Mesenchymal stem cell (in vitro differentiated cells and primary cell): Measurements from ENCODE around the gene VPS9D1.
"Not testable (repeated sequence)": the region's sequence is repeated elsewhere in the genome, so short reads cannot be mapped to it uniquely, and the experiment has no call there.

Source experiments
- DNase-seq: peaks from one replicate; pipeline ENCODE4 v3.0.0-alpha.2; 2013
- H2AFZ ChIP-seq: one replicate; pipeline ENCODE4 v1.6.1; 2013; ENCODE audit warnings: low read depth, mild to moderate bottlenecking, control low read depth, inconsistent platforms, low read length, moderate library complexity
- H2AK5ac ChIP-seq: 2 replicates; pipeline ENCODE4 v1.6.1; 2013; ENCODE audit warnings: low read length, moderate library complexity, mild to moderate bottlenecking, inconsistent platforms; ENCODE audit not compliant: severe bottlenecking
- H2BK120ac ChIP-seq: one replicate; pipeline ENCODE4 v1.6.1; 2013; ENCODE audit warnings: low read depth, mild to moderate bottlenecking, inconsistent platforms, low read length, moderate library complexity
- H2BK12ac ChIP-seq, 2 experiments: one replicate each; pipeline ENCODE4 v1.6.1; 2013; ENCODE audit warnings: inconsistent platforms in 2 of 2, low read length in 2 of 2, mild to moderate bottlenecking in 2 of 2, moderate library complexity in 2 of 2, control low read depth in 1 of 2
- H2BK15ac ChIP-seq: one replicate; pipeline ENCODE4 v1.6.1; 2013; ENCODE audit warnings: mild to moderate bottlenecking, low read depth, inconsistent platforms; ENCODE audit not compliant: poor library complexity, severe bottlenecking
- H2BK5ac ChIP-seq: 2 replicates; pipeline ENCODE4 v1.6.1; 2013; ENCODE audit warnings: low read depth, mild to moderate bottlenecking, low read length, control low read depth, inconsistent platforms; ENCODE audit not compliant: poor library complexity, severe bottlenecking
- H3K14ac ChIP-seq, 2 experiments: one replicate each; pipeline ENCODE4 v1.6.1; 2013; ENCODE audit warnings: inconsistent platforms in 2 of 2, low read length in 2 of 2, control low read depth in 1 of 2, mild to moderate bottlenecking in 1 of 2, moderate library complexity in 1 of 2
- H3K18ac ChIP-seq, 2 experiments: one replicate each; pipeline ENCODE4 v1.6.1; 2013; ENCODE audit warnings: inconsistent platforms in 2 of 2, low read length in 2 of 2, control low read depth in 1 of 2, low read depth in 1 of 2, mild to moderate bottlenecking in 1 of 2
- H3K23ac ChIP-seq, 2 experiments: one replicate each; pipeline ENCODE4 v1.6.1; 2013; ENCODE audit warnings: inconsistent platforms in 2 of 2, low read length in 2 of 2, mild to moderate bottlenecking in 2 of 2, moderate library complexity in 2 of 2, control low read depth in 1 of 2
- H3K27ac ChIP-seq: 2 replicates; pipeline ENCODE4 v1.5.1; 2013; ENCODE audit warnings: mild to moderate bottlenecking, moderate library complexity, low read length, control low read depth, inconsistent platforms; ENCODE audit not compliant: poor library complexity, severe bottlenecking
- H3K27me3 ChIP-seq, 2 experiments: 2 replicates each; pipeline versions ENCODE4 v1.6.1 to v1.7.0; 2013; ENCODE audit warnings: low read length in 2 of 2, mild to moderate bottlenecking in 2 of 2, moderate library complexity in 2 of 2, control low read depth in 1 of 2, inconsistent platforms in 1 of 2; ENCODE audit not compliant: control insufficient read depth in 1 of 2, insufficient read depth in 1 of 2
- H3K36me3 ChIP-seq, 2 experiments: 2 replicates each; pipeline versions ENCODE4 v1.6.1 to v1.7.0; 2013; ENCODE audit warnings: low read length in 2 of 2, control low read depth in 1 of 2, inconsistent platforms in 1 of 2, low read depth in 1 of 2, mild to moderate bottlenecking in 1 of 2; ENCODE audit not compliant: insufficient read depth in 2 of 2, control insufficient read depth in 1 of 2
- H3K4ac ChIP-seq, 2 experiments: one replicate each; pipeline ENCODE4 v1.6.1; 2013; ENCODE audit warnings: inconsistent platforms in 2 of 2, low read length in 2 of 2, mild to moderate bottlenecking in 2 of 2, moderate library complexity in 2 of 2, control low read depth in 1 of 2, low read depth in 1 of 2
- H3K4me1 ChIP-seq: 2 replicates; pipeline ENCODE4 v1.6.1; 2013; ENCODE audit warnings: low read depth, low read length, control low read depth; ENCODE audit not compliant: control insufficient read depth, insufficient read depth
- H3K4me2 ChIP-seq: 2 replicates; pipeline ENCODE4 v1.6.1; 2013; ENCODE audit warnings: low read length, mild to moderate bottlenecking, inconsistent platforms; ENCODE audit not compliant: poor library complexity, severe bottlenecking
- H3K4me3 ChIP-seq, 2 experiments: 2 replicates each; pipeline versions ENCODE4 v1.5.1 to v1.7.0; 2013; ENCODE audit warnings: low read length in 2 of 2, mild to moderate bottlenecking in 2 of 2, control low read depth in 1 of 2, low read depth in 1 of 2; ENCODE audit not compliant: insufficient read depth in 1 of 2
- H3K79me1 ChIP-seq: replicated peaks from 2 replicates; pipeline ENCODE4 v1.6.1; 2013; ENCODE audit warnings: mild to moderate bottlenecking, control low read depth, low read length, inconsistent platforms; ENCODE audit not compliant: poor library complexity, severe bottlenecking
- H3K9ac ChIP-seq: 2 replicates; pipeline ENCODE4 v1.7.0; 2013; ENCODE audit warnings: mild to moderate bottlenecking, low read length, moderate library complexity
- H3K9me3 ChIP-seq: 2 replicates; pipeline ENCODE4 v1.7.0; 2013; ENCODE audit warnings: mild to moderate bottlenecking, low read length; ENCODE audit not compliant: control insufficient read depth
- H4K8ac ChIP-seq: one replicate; pipeline ENCODE4 v1.6.1; 2013; ENCODE audit warnings: inconsistent platforms, mild to moderate bottlenecking, low read length, moderate library complexity
- H4K91ac ChIP-seq: one replicate; pipeline ENCODE4 v1.6.1; 2013; ENCODE audit warnings: mild to moderate bottlenecking, low read length, inconsistent platforms
- WGBS: methylation state at CpG from one replicate; pipeline ENCODE4 v1.1.7; 2013; ENCODE audit warnings: mixed read lengths; 5-methylcytosine and 5-hydroxymethylcytosine counted together

The VPS9D1 gene

DNA sequence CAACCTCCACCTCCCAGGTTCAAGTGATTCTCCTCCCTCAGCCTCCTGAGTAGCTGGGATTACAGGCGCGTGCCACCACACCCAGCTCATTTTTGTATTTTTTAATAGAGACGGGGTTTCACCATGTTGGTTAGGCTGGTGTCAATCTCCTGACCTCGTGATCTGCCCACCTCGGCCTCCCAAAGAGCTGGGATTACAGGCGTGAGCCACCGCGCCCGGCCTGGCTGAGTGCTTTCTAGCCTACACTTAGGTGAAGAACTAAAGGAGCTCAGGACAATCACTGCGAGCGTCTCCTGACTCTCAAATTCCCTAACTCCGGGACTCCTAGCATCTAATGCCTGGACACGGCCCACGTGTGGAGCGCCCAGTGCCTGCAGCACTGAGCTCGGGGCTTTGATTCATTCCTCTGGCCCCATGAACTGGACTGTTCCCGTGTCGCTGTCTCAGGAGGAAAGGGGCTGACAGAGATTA lies 21.0 kb downstream of the VPS9D1 start:
- not testable (repeated sequence) for H4K8ac ChIP-seq, DNase-seq, H3K27ac ChIP-seq, H2BK5ac ChIP-seq, H3K14ac ChIP-seq, H2BK15ac ChIP-seq, H3K23ac ChIP-seq, H2AK5ac ChIP-seq, H2AFZ ChIP-seq, H3K9me3 ChIP-seq, H3K18ac ChIP-seq, H4K91ac ChIP-seq, H2BK120ac ChIP-seq
- 79% methylated on average over 18 of the region's 18 CpGs for WGBS
- H3K4ac ChIP-seq, result peak overlapping the region in 1 of 2 experiments; percentile 32
- peaks cover 36% of the 10 kb centered on the region for H3K4me1 ChIP-seq
- H3K4me3 ChIP-seq, result peak overlapping the region in 1 of 2 experiments; percentile 80
- peaks cover 0 to 13% of the 10 kb centered on the region in 2 experiments for H3K27me3 ChIP-seq
- H3K9ac ChIP-seq, result peak overlapping the region; percentile 86
- peak overlapping the region; percentile 70 for H3K4me2 ChIP-seq
- peaks cover 18% of the 10 kb centered on the region for H3K79me1 ChIP-seq
- peaks cover 11 to 36% of the 10 kb centered on the region in 2 experiments for H3K36me3 ChIP-seq
- peak overlapping the region in 1 of 2 experiments; percentile 29 for H2BK12ac ChIP-seq

DNA sequence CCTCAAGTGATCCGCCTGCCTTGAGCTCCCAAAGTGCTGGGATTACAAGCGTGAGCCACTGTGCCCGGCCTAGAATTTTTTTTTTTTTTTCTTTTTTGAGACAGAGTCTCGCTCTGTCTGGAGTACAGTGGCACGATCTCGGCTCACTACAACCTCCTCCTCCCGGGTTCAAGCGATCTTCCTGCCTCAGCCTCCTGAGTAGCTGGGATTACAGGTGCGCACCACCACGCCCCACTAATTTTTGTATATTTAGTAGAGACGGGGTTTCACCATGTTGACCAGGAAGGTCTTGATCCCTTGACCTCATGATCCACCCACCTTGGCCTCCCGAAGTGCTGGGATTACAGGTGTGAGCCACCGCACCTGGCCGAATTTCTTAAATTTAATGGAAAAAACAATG lies 22.0 kb downstream of the VPS9D1 start:
- H3K79me1 ChIP-seq, result peaks cover 19% of the 10 kb centered on the region
- H3K27me3 ChIP-seq, H3K4me3 ChIP-seq, H2BK12ac ChIP-seq, H3K4ac ChIP-seq, H2AK5ac ChIP-seq, H3K4me2 ChIP-seq, H2BK120ac ChIP-seq, H2BK5ac ChIP-seq, H3K9me3 ChIP-seq, H3K9ac ChIP-seq, H2BK15ac ChIP-seq, H3K18ac ChIP-seq, H3K27ac ChIP-seq, H3K23ac ChIP-seq, H2AFZ ChIP-seq, DNase-seq, H4K91ac ChIP-seq, H4K8ac ChIP-seq, H3K14ac ChIP-seq: not testable (repeated sequence)
- peaks cover 17 to 46% of the 10 kb centered on the region in 2 experiments for H3K36me3 ChIP-seq
- H3K4me1 ChIP-seq, result peaks cover 36% of the 10 kb centered on the region
- 98% methylated on average over 14 of the region's 14 CpGs for WGBS

DNA sequence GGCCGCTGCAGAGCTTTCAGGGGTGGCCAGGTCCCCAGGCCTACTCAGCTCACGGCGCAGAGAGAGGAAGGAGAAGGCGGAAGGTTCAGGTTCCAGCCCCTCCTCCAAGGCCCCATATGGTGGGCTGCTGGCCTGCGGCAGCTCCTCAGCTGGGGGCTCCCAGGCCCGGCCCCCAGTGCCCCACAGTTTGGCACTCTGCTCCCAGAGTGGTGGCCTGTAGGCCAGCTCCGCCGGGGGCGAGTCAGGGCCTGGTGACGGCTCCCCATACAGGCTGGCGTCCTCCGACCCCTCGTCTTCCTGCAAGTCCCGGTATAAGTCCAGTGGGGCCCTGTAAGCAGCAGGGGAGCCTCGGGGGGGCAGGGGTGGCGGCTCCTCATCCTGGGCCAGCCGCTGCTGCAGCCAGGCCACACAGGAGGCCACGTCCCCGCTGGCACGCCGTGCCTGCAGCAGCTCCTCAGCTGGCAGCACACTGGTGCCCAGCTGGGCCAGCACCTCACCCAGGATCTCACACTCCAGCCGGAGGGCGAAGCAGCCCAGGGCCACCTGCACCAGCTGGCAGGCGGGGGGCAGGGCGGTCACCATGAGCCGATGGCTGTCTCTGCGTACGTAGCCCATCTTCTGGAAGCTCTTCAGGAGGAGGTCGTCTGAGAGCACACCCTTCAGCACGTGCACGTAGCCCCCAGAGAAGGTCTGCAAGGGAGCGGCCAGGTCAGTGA lies 22.9 kb downstream of the VPS9D1 start:
- H3K4me1 ChIP-seq, result peaks cover 36% of the 10 kb centered on the region
- no peak overlapping the region for H3K4me3 ChIP-seq
- no peak overlapping the region for H3K23ac ChIP-seq
- no peak overlapping the region for H3K14ac ChIP-seq
- no peak overlapping the region for H4K91ac ChIP-seq
- no peak overlapping the region for H2AFZ ChIP-seq
- WGBS, result 97% methylated on average over 32 of the region's 32 CpGs
- peaks cover 25 to 54% of the 10 kb centered on the region in 2 experiments for H3K36me3 ChIP-seq
- no peak overlapping the region for H3K9ac ChIP-seq
- no peak for DNase-seq
- H3K27ac ChIP-seq, result no peak overlapping the region
- H3K4me2 ChIP-seq, result no peak overlapping the region
- H3K27me3 ChIP-seq, result peaks cover 0 to 6% of the 10 kb centered on the region in 2 experiments
- H3K18ac ChIP-seq, result no peak overlapping the region
- no peak overlapping the region for H2BK15ac ChIP-seq
- H3K4ac ChIP-seq, result no peak overlapping the region
- no peak overlapping the region for H4K8ac ChIP-seq
- H3K79me1 ChIP-seq, result peaks cover 23% of the 10 kb centered on the region
- H2BK5ac ChIP-seq, result no peak overlapping the region
- no peak overlapping the region for H2BK12ac ChIP-seq
- H2AK5ac ChIP-seq, result no peak overlapping the region
- no peaks in the 10 kb centered on the region for H3K9me3 ChIP-seq
- H2BK120ac ChIP-seq, result no peak overlapping the region

DNA sequence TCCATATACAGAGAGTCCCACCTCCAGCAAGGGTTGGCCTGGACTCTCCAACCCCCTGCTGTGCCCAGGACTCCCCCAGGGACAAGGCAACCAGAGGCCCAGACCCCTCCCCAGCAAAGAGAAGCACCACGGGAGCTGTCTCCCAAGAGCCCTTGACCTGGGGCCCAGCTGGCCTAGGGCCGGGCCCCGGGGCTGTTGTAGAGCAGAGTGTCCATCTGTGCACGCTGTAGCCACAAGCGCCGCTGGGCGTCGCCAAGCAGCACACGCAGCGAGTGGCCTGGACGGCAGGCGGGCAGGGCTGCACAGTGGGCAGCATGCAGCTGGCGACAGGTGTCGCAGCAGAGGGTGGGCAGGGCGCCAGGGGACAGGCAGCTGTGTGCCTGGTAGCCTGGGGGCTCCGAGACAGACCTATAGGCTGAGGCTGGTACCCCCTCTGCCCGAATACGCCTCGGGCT lies 23.5 kb downstream of the VPS9D1 start:
- H4K8ac ChIP-seq, result no peak overlapping the region
- no peak overlapping the region for H2BK15ac ChIP-seq
- H2BK5ac ChIP-seq, result no peak overlapping the region
- H3K14ac ChIP-seq, result no peak overlapping the region
- no peak overlapping the region for H4K91ac ChIP-seq
- DNase-seq, result no peak
- no peak overlapping the region for H3K27ac ChIP-seq
- peaks cover 29 to 59% of the 10 kb centered on the region in 2 experiments for H3K36me3 ChIP-seq
- H3K9me3 ChIP-seq, result no peaks in the 10 kb centered on the region
- H3K9ac ChIP-seq, result no peak overlapping the region
- peaks cover 36% of the 10 kb centered on the region for H3K4me1 ChIP-seq
- H2AK5ac ChIP-seq, result no peak overlapping the region
- no peak overlapping the region for H3K4ac ChIP-seq
- H3K27me3 ChIP-seq, result peaks cover 0 to 2% of the 10 kb centered on the region in 2 experiments
- no peak overlapping the region for H2AFZ ChIP-seq
- peaks cover 25% of the 10 kb centered on the region for H3K79me1 ChIP-seq
- no peak overlapping the region for H3K4me3 ChIP-seq
- WGBS, result 96% methylated on average over 19 of the region's 19 CpGs
- H2BK12ac ChIP-seq, result no peak overlapping the region
- no peak overlapping the region for H3K18ac ChIP-seq
- no peak overlapping the region for H3K23ac ChIP-seq
- H2BK120ac ChIP-seq, result no peak overlapping the region
- H3K4me2 ChIP-seq, result no peak overlapping the region
